Measurements from ENCODE around the gene RNF128. TPM values are rescaled to one million over a fixed set of nuclear protein-coding genes. Genes with fewer than 3 reads are reported as not detected.

The RNF128 gene
- total and polyA plus RNA-seq, 8 donors, result 0.86 to 20.8 (median 1.6) TPM

- intact Hi-C loops (cut with DNase I), result no loop called here
- ATAC-seq, result no peak
- no peak overlapping the region for H3K27ac ChIP-seq
- no peak for DNase-seq
- H3K4me3 ChIP-seq, result no peak overlapping the region
- H3K36me3 ChIP-seq, result no peaks in the 10 kb centered on the region
- H3K4me1 ChIP-seq, result no peaks in the 10 kb centered on the region
- no peaks in the 10 kb centered on the region for H3K9me3 ChIP-seq
- TF ChIP-seq CTCF (IDR thresholded peaks at IDR 0.05), result no peak
- peaks cover 0 to 13% of the 10 kb centered on the region in 2 donors for H3K27me3 ChIP-seq
Observed at GRCh38 chrX:106696502-106696901, 30.0 kb upstream of the RNF128 start.

GRCh38 chrX:106698693-106699092, 27.8 kb upstream of the RNF128 start:
- intact Hi-C loops (cut with DNase I), result no loop called here
- Histone ChIP-seq H3K9me3 (no peaks in the 10 kb centered on the region), H3K4me3 (no peak overlapping the region), H3K4me1 (no peaks in the 10 kb centered on the region), H3K27me3 (peaks cover 0 to 6% of the 10 kb centered on the region in 2 donors), H3K27ac (no peak overlapping the region), H3K36me3 (no peaks in the 10 kb centered on the region)
- ATAC-seq, result no peak
- no peak for TF ChIP-seq CTCF (IDR thresholded peaks at IDR 0.05)
- no peak for DNase-seq

GRCh38 chrX:106702636-106703035, 23.9 kb upstream of the RNF128 start:
- intact Hi-C loops (cut with DNase I), result no loop called here
- no peaks in the 10 kb centered on the region for H3K36me3 ChIP-seq
- no peak for TF ChIP-seq CTCF (IDR thresholded peaks at IDR 0.05)
- no peaks in the 10 kb centered on the region for H3K9me3 ChIP-seq
- ATAC-seq (no peak), DNase-seq (no peak)
- H3K27me3 ChIP-seq, result no peaks in the 10 kb centered on the region
- H3K4me3 ChIP-seq, result no peak overlapping the region
- H3K27ac ChIP-seq, result no peak overlapping the region
- H3K4me1 ChIP-seq, result no peaks in the 10 kb centered on the region

GRCh38 chrX:106706466-106706865, 20.0 kb upstream of the RNF128 start:
- intact Hi-C loops (cut with DNase I), result no loop called here
- Histone ChIP-seq H3K27me3 (no peaks in the 10 kb centered on the region), H3K4me1 (no peaks in the 10 kb centered on the region), H3K27ac (no peak overlapping the region), H3K4me3 (no peak overlapping the region), H3K9me3 (no peaks in the 10 kb centered on the region), H3K36me3 (no peaks in the 10 kb centered on the region)
- no peak for DNase-seq
- ATAC-seq, result no peak
- no peak for TF ChIP-seq CTCF (IDR thresholded peaks at IDR 0.05)

- no peak for TF ChIP-seq CTCF (IDR thresholded peaks at IDR 0.05)
- H3K27ac ChIP-seq, result no peak overlapping the region
Observed at GRCh38 chrX:106707771-106708454, 18.6 kb upstream of the RNF128 start.

More at GRCh38 chrX:106707771-106708454, 18.6 kb upstream of the RNF128 start:
- ATAC-seq (peak; percentile 76), DNase-seq (no peak)
- intact Hi-C loops (cut with DNase I), result no loop called here
- H3K9me3 ChIP-seq, result no peaks in the 10 kb centered on the region
- H3K4me1 ChIP-seq, result no peaks in the 10 kb centered on the region
- no peak overlapping the region for H3K4me3 ChIP-seq
- H3K27me3 ChIP-seq, result no peaks in the 10 kb centered on the region
- H3K36me3 ChIP-seq, result no peaks in the 10 kb centered on the region
